ENCODE measurements around the gene MARCKSL1.

DNA sequence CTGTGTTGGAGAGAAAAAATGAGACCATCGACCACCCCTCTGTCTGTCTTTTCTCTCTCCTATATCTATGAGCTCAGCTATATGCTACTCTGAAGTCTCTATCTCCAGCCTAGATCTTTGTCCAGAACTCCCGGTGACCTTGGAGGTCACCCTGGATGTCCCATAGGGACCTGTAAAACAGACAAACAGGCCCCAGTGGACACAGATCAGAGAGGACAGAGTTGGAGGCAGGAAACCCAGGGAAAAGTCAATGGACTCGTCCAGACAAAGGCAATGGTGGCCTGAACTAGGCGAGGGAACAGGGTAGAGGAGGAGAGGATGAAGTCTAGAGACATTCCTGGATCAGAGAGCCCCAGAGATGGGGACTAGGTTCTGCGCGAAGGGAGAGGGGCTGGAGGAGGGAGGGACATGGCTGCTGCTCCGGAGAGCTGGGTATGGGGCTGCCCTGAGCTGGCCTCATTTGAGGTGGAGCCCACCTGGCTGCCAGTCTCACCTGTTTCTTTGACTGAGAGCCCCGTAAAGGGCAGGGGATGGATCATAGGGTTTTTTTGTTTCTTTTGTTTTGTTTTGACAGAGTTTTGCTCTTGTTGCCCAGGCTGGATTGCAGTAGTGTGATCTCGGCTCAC is 10.6 kb upstream of the MARCKSL1 start:
- TF ChIP-seq POLR2AphosphoS5 (IDR thresholded peaks at IDR 0.05) = no peak
- TF ChIP-seq, protein P1, sequence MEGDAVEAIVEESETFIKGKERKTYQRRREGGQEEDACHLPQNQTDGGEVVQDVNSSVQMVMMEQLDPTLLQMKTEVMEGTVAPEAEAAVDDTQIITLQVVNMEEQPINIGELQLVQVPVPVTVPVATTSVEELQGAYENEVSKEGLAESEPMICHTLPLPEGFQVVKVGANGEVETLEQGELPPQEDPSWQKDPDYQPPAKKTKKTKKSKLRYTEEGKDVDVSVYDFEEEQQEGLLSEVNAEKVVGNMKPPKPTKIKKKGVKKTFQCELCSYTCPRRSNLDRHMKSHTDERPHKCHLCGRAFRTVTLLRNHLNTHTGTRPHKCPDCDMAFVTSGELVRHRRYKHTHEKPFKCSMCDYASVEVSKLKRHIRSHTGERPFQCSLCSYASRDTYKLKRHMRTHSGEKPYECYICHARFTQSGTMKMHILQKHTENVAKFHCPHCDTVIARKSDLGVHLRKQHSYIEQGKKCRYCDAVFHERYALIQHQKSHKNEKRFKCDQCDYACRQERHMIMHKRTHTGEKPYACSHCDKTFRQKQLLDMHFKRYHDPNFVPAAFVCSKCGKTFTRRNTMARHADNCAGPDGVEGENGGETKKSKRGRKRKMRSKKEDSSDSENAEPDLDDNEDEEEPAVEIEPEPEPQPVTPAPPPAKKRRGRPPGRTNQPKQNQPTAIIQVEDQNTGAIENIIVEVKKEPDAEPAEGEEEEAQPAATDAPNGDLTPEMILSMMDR (IDR thresholded peaks at IDR 0.05) = no peak
- TF ChIP-seq POLR2A (IDR thresholded peaks at IDR 0.05) = no peak
- TF ChIP-seq EP300 (IDR thresholded peaks at IDR 0.05) = no peak

Data from upper lobe of left lung (tissue), 4 donors.